Measurements from ENCODE around the gene GOLGA6C. TPM values are rescaled to one million over a fixed set of nuclear protein-coding genes. Genes with fewer than 3 reads are reported as not detected.
"Not testable (repeated sequence)": the region's sequence is repeated elsewhere in the genome, so short reads cannot be mapped to it uniquely, and the experiment has no call there.

GOLGA6C gene
- total RNA-seq, 2 experiments from 2014 or later = not detected

GRCh38 chr15:75313116-75313845, 55.1 kb downstream of the GOLGA6C start:
- no peak overlapping the region for H3K27ac Mint-ChIP-seq
- H3K4me1 Mint-ChIP-seq = peaks cover 2% of the 10 kb centered on the region
- H3K27me3 Mint-ChIP-seq = peaks cover 15% of the 10 kb centered on the region
- no peak overlapping the region for H3K4me3 Mint-ChIP-seq
- H3K36me3 Mint-ChIP-seq = no peaks in the 10 kb centered on the region
- no peak for DNase-seq
- H3K9me3 Mint-ChIP-seq = no peaks in the 10 kb centered on the region

GRCh38 chr15:75314552-75315290, 56.6 kb downstream of the GOLGA6C start:
- Mint-ChIP-seq H3K4me1 (peaks cover 2% of the 10 kb centered on the region), H3K4me3 (no peak overlapping the region), H3K27ac (no peak overlapping the region), H3K9me3 (no peaks in the 10 kb centered on the region), H3K27me3 (peaks cover 4% of the 10 kb centered on the region), H3K36me3 (no peaks in the 10 kb centered on the region)
- DNase-seq = no peak

GRCh38 chr15:75319231-75319897, 61.2 kb downstream of the GOLGA6C start:
- not testable (repeated sequence) for H3K9me3 Mint-ChIP-seq, H3K27me3 Mint-ChIP-seq, H3K36me3 Mint-ChIP-seq, H3K4me3 Mint-ChIP-seq, DNase-seq, H3K4me1 Mint-ChIP-seq, H3K27ac Mint-ChIP-seq

Other genes starting within 250 kb of the GOLGA6C start
- 10 to 100 TPM; 29.4 to 33.7 TPM for gene PPCDC, start 234.7 kb upstream of the GOLGA6C start, total RNA-seq
- gene C15orf39, start 56.5 kb upstream of the GOLGA6C start, total RNA-seq = 10 to 100 TPM; 34.3 to 35.7 TPM
- gene GOLGA6D, start 24.5 kb downstream of the GOLGA6C start, total RNA-seq = not detected
- 10 to 100 TPM; 92.7 to 97.4 TPM for gene COMMD4, start 77.7 kb downstream of the GOLGA6C start, total RNA-seq
- 1 to 10 TPM; 5.4 to 7.3 TPM for gene NEIL1, start 88.7 kb downstream of the GOLGA6C start, total RNA-seq
- 100 to 1,000 TPM; 123 to 135 TPM for gene MAN2C1, start 110.3 kb downstream of the GOLGA6C start, total RNA-seq
- 10 to 100 TPM; 74.2 to 77.0 TPM for gene SIN3A, start 193.4 kb downstream of the GOLGA6C start, total RNA-seq

Measured in activated naive CD8-positive, alpha-beta T cell treated with anti-CD3 and anti-CD28 coated beads for 36 hours (primary cell).